IPS-18c (cell line): Measurements from ENCODE around the gene MTAP.
A peak's percentile ranks its signal among the peaks of the same experiment; 100 is the strongest.

Experiments
- H3K4me3 ChIP-seq: 2 replicates; pipeline ENCODE4 v1.7.0; 2013; ENCODE audit warnings: low read depth, mild to moderate bottlenecking, low read length, moderate library complexity; ENCODE audit not compliant: insufficient read depth
- H3K9me3 ChIP-seq: one replicate; pipeline ENCODE4 v1.6.1; 2013; ENCODE audit warnings: mild to moderate bottlenecking, low read length, moderate library complexity; ENCODE audit not compliant: control insufficient read depth, insufficient read depth

Gene MTAP

GRCh38 chr9:21802418-21803000 lies at the start of gene MTAP:
Gene MTAP (plus strand): TSS chr9:21802636. CDS start chr9:21802749, 113 bp downstream.
- peak within 1 kb of the TSS; percentile 88 for H3K4me3 ChIP-seq

DNA sequence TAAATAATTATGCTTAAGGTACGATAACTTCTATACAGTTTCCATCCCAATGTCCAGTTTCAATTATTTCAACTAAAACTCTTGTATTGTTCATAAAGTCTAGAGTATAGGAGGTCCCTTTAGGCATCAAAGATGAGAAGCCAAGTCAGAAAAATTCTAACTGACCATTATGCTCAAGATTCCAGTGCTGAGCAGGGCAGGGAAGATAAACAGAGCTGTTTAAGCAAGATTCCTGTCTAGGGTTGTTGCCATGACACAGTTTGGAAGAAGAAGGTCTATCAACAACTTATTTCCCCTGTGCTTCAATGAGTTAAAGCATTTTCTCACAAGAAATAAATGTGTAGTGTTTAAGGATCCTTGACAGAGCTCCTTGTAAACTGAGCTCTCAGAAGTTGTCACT lies 48.9 kb upstream of the MTAP start:
- H3K9me3 ChIP-seq: no peaks in the 10 kb centered on the region
- no peak overlapping the region for H3K4me3 ChIP-seq

More at GRCh38 chr9:21802418-21803000, at the start of gene MTAP:
- H3K9me3 ChIP-seq: no peaks in the 10 kb centered on the region

- no peaks in the 10 kb centered on the region for H3K9me3 ChIP-seq
- H3K4me3 ChIP-seq: no peak overlapping the region
These were observed 47.7 kb upstream of the MTAP start for GRCh38 chr9:21754741-21755140.

GRCh38 chr9:21758540-21758939 lies 43.9 kb upstream of the MTAP start:
- Histone ChIP-seq H3K4me3 (no peak overlapping the region), H3K9me3 (no peaks in the 10 kb centered on the region)

DNA sequence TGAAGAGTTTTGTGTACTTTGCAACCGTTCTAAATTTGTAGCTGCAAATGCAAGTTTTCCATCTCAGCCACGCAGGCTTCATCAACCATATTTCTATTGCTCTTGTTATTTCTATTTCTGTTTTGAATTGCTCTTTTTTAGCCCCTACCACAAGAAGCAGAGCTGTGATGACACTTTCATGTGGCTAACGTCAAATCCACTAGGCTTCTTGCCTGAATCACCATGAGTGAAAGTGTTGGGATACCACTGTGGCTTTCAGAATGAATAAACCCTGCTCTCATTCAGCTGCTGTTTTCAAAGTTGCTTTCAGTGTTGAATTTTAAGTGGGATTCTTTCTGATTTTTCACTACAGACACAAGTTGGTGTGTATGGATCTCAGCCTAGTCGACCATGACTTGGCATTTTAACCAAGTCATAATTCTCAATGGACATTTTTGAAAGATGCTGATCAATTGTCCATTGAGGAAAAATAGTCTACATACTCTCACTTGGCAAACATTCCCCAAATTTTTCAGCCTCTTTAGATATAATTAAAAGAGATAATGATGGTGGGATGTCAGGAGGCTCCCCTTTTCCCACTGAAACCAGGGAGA lies 41.0 kb upstream of the MTAP start:
- no peaks in the 10 kb centered on the region for H3K9me3 ChIP-seq
- no peak overlapping the region for H3K4me3 ChIP-seq

DNA sequence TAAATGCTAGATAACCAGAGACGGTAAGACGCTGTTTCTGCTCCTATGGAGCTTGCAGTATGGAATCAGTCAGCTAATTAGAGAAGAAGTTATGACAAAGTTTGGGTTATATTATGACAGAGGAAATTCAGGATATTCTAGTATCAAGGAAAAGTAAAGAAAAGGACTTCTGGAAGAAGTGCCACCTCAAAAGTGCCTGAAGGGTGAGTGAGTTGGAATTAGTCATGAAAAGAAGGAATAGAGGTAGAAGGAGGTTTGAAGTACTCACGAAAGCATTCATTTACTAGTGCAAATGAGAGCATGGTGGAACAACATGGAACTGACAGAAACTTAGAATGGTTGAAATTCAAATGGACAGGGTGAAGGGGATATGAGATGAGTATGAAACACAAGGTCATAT lies 40.4 kb upstream of the MTAP start:
- H3K9me3 ChIP-seq: no peaks in the 10 kb centered on the region
- H3K4me3 ChIP-seq: no peak overlapping the region

- Histone ChIP-seq H3K9me3 (no peaks in the 10 kb centered on the region), H3K4me3 (no peak overlapping the region)
These were observed 37.6 kb upstream of the MTAP start for GRCh38 chr9:21764846-21765245.

- H3K9me3 ChIP-seq: no peaks in the 10 kb centered on the region
- no peak overlapping the region for H3K4me3 ChIP-seq
These were observed 36.3 kb upstream of the MTAP start for GRCh38 chr9:21766096-21766495.

- no peaks in the 10 kb centered on the region for H3K9me3 ChIP-seq
These were observed 31.4 kb upstream of the MTAP start for GRCh38 chr9:21770871-21771560.

GRCh38 chr9:21777701-21778100 lies 24.7 kb upstream of the MTAP start:
- Histone ChIP-seq H3K9me3 (no peaks in the 10 kb centered on the region), H3K4me3 (no peak overlapping the region)

More at GRCh38 chr9:21770871-21771560, 31.4 kb upstream of the MTAP start:
- H3K4me3 ChIP-seq: no peak overlapping the region

DNA sequence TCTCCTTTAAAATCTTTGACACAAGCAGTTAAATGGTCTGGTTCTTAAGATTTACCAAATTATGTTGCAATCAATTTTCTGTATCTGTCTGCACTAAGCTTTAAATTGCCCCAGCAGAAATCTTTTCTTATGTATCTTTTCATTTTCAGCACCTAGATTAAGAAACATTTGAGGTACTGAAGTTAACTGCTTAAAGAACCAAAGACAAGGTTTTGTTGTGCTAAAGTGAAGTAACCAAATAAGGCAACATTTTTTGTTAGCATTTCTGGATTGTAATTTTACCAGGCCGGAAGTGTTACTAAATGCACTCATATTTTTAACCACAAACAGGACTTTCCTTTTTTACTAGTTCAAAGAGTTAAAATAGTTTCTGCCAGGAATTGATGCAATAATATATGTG lies 24.1 kb upstream of the MTAP start:
- H3K4me3 ChIP-seq: no peak overlapping the region

DNA sequence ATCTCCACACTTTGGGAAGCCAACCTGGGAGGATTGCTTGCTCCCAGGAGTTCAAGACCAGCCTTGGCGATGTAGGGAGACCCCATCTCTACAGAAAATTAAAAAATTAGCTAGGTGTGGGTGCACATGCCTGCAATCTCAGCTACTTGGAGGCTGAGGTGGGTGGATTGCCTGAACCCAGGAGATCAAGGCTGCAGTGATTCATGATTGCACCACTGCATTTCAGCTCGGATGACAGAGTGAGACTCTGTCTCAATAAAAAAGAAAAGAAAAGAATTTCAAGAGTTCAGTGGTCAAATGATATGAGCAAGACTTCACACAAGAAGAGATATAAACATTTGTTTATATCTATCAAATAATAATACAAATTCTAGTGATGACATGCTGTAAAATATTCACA lies 23.0 kb upstream of the MTAP start:
- no peaks in the 10 kb centered on the region for H3K9me3 ChIP-seq
- no peak overlapping the region for H3K4me3 ChIP-seq

More for the DNA sequence above, 24.1 kb upstream of the MTAP start:
- no peaks in the 10 kb centered on the region for H3K9me3 ChIP-seq

DNA sequence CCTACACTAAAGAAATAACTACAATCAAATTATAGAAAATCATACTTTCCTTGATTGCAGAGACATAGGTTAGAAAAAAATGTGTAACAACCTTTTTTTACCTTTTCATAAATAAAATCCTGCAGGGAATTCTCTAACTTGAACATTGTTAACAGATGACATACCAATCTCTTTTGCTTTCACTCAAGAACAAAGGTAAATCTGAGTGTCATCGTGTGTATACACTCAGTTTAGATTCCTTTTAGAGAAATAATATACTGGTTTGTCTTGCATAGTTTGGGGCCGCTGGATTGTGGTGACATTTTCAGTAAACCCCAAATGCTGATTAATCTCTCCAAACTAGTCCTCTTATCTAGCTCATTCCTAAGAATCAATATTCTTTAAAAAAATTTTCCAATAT lies 20.8 kb upstream of the MTAP start:
- Histone ChIP-seq H3K4me3 (no peak overlapping the region), H3K9me3 (no peaks in the 10 kb centered on the region)

DNA sequence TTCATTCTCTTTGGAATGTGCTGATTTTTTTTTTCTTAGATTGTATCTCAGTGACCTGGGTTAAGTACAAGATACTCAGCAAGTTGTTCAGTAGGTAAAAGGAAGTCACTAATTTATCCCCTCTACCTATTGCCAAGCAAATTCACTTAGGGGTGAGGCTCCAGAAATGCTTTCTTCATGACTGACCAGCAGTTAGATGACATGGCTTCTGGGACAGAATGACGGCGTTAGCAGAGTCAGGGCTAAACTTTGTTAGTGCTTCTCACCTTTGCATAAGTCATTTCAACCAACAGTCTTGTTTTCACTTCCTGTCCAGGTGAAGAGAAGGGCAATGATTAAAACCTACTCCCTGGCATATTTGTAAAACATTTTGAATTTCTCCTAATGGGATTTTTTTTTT lies 20.2 kb upstream of the MTAP start:
- Histone ChIP-seq H3K9me3 (no peaks in the 10 kb centered on the region), H3K4me3 (no peak overlapping the region)

GRCh38 chr9:21788752-21789151 lies 13.7 kb upstream of the MTAP start:
- Histone ChIP-seq H3K9me3 (no peaks in the 10 kb centered on the region), H3K4me3 (no peak overlapping the region)

DNA sequence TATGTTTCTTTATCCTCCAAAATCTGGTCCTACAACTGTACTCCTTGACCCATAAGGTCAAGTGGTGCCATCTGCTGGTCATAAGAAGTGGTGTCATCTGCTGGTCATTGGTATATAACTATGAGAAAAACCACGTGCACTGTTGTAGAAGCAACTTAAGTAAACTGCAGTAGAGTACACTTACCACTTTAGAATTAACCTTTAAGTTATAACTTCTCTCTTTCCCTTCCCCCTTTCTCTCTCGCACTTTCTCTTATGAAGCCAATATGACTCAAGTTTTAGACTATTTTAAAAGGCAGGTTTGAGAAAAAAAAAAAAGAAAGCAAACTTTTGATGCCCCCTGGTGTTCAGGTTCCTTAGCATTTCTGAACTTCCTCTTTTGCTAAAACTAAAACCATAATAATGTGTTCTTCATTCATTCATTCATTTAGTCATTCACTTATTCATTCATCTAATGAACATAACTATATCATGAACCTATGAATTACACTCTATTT lies 12.8 kb upstream of the MTAP start:
- H3K4me3 ChIP-seq: no peak overlapping the region
- no peaks in the 10 kb centered on the region for H3K9me3 ChIP-seq

- no peak overlapping the region for H3K4me3 ChIP-seq
- H3K9me3 ChIP-seq: no peaks in the 10 kb centered on the region
These were observed 7.0 kb upstream of the MTAP start for GRCh38 chr9:21795483-21795882.

DNA sequence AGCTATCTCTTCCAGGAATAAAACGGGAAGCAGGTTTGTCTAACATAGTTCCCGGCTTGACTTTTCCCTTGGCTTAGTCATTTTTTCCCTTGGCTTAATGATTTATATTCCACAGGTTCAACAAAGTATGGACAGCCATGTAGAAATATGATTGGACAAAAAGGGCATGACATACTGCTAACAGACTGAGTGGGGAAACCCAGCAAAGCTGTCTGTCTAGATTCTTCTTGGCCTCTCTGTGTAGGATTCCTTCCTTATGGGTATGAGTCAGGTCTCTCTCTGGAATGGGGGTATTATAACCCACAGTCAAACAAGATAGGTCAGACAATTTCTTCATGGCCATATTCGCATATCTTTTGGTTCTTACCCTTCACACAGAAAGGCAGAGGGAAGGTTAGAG lies 5.7 kb upstream of the MTAP start:
- Histone ChIP-seq H3K9me3 (no peaks in the 10 kb centered on the region), H3K4me3 (no peak overlapping the region)
